NCI-H524 (cell line): ENCODE results near the gene DOCK3.
A peak's percentile ranks its signal among the peaks of the same experiment; 100 is the strongest.
"Not testable (repeated sequence)": the region's sequence is repeated elsewhere in the genome, so short reads cannot be mapped to it uniquely, and the experiment has no call there.

Source experiments
- DNase-seq, 2 experiments: peaks; one replicate each; lab custom pipeline; 2025; lab: John Stamatoyannopoulos, UW

The DOCK3 gene

GRCh38 chr3:50650018-50650417 is 24.7 kb upstream of the DOCK3 start:
- no peak for DNase-seq

DNA sequence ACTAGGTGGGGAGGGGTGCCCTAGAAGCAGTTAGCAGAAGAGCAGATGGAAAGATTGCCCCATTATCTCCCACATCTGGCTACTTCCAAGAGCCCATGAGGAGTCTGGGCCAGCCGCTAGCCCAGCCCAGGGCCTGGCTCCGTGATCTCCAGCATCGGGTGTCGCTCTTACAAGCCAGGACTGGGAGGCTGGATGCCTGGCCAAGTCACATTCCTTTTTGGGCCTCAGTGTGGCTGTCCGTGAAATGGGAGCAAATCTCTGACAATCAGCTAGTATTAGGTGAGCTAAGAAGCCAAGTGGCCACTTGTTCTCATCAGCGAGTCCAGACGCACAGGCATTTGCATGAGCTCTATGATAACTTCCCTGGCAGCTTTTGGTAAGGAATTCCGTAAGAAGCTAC is 23.3 kb upstream of the DOCK3 start:
- peak in 1 of 2 experiments; percentile 37 for DNase-seq

GRCh38 chr3:50651920-50652529 is 22.7 kb upstream of the DOCK3 start:
- no peak for DNase-seq

DNA sequence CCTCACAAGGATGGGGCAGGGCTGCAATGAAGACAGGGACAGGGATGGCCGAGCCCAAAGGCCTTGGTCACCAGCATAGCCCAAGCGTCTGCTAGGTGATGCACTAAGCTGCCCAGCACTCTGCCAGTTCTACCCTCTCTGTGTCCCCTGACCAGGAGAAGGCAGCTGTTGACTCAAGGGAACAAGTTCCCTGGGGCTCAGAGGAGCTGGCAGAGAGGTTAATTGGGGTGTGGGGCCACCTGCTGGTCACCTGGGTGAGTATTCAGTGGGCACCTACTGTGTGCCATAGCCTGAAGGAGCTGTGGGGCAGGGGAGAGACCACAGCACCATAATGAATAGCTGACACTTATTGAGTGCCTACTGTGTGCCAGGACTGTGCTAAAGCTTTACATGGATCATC is 22.0 kb upstream of the DOCK3 start:
- DNase-seq: no peak

DNA sequence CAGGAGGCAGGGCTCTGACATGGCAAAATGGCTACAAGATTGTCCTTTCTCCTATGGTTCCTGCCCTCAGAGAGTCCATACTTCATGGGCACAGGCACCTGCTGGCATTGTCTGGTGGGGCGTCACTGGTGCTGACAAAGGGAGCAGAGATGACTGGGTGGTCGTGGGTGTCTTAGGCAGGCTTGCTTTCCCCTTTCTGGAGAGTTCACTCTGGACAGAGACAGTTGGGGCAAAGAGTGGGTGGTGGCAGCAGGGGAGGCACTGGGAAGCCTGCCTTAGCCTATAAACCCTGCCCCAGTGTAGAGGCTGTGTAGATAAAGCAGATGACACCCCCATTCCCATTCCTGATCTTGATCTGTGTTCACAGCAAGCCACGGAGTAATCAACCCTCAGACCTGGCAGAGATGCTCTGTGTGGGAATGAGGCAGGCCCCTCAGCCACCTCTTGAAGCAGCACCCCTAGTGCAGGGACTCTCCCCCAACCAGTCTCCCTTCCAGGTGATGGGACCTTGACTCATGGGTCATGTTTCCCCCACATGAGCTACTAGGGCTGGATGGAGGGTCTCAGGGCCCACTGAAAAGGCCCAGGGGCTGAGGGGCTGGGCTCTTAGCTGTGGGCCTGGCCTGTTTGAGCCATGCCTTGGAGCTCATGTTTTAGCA is 20.7 kb upstream of the DOCK3 start:
- DNase-seq: no peak

DNA sequence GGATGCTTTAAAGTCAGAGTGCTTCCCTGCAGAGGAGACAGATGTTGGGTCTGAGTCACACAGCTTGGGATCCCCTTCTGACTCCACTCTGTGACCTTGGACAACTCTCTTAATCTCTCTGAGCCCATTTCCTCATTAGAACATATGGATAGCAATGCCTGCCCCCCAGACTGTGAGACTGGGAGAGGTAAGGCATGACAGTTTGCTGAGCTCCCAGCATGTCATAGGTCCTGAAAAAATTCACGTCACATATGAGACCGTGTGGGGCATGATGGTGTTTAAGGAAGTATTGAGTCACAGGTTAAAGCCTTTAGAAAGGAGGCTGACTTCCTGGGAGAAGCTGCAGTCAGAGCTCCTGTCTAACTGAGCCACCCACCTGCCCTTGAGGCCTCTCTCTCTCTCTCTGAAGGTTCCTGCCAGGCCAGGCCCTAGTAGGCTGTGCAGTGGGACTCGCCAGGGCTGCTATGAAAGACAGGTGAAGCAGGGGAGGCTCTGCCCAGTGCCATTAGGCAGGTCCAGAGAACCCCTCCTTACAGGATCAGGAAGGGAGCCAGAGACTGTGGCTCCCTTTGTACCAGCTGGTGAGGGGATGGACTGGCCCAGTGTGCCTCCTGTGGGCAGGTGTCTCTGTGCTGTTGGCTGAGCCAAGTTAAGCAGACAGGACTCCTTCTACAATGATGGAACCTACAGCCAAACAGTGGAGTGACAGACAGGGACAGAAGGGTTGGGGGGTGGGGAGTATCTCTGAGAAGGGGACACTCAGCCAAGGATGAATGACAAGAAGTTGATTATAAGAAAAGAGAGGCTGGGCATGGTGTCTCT is 19.5 kb upstream of the DOCK3 start:
- peak; percentile 59 to 71 for DNase-seq

DNA sequence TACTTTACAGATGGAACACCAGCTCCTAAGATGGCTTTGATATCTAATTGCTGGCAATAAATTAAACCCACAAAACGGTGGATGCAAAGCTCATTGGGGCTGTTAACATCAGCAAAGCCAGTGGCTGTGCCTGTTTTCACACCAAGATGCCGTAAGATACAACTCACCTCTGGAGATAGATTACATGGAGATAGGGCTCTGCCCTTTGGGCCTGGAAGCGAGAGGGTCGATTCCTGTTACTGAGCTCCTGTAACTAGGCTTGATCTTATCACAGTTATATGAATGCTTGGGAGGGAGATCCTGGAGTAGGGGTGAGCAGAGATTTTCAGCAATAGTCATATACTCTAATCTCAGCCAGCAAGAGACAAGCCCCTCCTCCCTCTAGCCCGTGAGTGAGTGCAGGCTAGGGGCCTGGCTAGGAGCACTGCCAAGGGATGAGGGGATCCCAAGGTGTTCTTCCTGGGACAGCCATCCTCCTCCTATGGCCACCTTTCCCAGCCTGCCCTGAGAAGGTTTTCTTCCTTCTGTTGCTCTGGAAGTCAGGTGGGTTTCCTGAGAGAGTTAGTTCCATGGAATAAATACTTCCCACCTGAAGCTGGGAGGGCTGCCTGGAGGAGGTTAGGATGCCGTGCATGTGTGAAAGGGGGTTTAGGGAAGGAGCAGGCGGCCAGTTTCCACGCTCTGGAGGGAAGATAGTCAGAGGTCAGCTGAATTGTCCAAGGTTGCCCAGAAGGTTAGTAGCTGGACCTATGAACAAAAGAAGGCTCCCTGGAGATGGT is 18.1 kb upstream of the DOCK3 start:
- no peak for DNase-seq

- no peak for DNase-seq
Observed at GRCh38 chr3:50657407-50657806, 17.3 kb upstream of the DOCK3 start.

- DNase-seq: no peak
Observed at GRCh38 chr3:50657816-50658215, 16.9 kb upstream of the DOCK3 start.

- DNase-seq: no peak
Observed at GRCh38 chr3:50658416-50658815, 16.3 kb upstream of the DOCK3 start.

DNA sequence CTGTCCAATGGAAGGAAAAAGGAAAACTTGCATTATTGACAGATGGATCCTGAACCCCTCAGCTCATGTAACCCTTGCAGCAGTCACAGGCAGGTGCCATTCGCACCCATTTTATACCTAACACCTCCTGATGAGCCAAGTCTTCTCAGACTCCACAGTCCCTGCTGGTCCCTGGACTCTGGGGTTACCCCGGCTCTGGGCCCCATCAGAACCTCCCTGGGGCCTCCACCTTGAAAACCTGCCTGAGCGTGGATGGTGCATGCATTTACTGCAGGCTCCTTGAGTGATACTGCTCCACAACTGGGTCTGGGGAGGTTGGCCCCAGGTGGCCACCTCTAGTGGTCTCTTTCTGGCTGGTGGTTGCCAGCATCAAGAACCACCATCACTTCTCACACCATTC is 15.9 kb upstream of the DOCK3 start:
- DNase-seq: no peak

- no peak for DNase-seq
Observed at GRCh38 chr3:50660386-50660785, 14.3 kb upstream of the DOCK3 start.

DNA sequence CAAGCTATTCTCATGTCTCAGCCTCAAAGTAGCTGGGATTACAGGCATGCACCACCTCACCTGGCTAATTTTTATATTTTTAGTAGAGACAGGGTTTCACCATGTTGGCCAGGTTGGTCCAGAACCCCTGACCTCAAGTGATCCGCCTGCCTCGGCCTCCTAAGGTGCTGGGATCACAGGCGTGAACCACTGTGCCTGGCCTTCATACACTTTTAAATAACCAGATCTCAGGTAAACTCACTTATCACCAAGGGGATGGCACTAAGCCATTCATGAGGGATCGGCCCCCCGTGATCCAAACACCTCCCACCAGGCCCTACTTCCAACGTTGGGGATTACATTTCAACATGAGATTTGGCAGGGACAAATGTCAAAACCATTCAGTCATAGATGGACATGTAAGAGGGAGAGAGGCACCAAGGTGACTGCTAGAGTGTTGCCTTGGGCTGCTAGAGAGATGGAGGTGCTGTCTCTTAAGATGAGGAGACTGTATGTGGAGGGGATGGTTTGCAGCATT is 13.3 kb upstream of the DOCK3 start:
- DNase-seq: no peak

GRCh38 chr3:50662408-50662807 is 12.3 kb upstream of the DOCK3 start:
- no peak for DNase-seq

DNA sequence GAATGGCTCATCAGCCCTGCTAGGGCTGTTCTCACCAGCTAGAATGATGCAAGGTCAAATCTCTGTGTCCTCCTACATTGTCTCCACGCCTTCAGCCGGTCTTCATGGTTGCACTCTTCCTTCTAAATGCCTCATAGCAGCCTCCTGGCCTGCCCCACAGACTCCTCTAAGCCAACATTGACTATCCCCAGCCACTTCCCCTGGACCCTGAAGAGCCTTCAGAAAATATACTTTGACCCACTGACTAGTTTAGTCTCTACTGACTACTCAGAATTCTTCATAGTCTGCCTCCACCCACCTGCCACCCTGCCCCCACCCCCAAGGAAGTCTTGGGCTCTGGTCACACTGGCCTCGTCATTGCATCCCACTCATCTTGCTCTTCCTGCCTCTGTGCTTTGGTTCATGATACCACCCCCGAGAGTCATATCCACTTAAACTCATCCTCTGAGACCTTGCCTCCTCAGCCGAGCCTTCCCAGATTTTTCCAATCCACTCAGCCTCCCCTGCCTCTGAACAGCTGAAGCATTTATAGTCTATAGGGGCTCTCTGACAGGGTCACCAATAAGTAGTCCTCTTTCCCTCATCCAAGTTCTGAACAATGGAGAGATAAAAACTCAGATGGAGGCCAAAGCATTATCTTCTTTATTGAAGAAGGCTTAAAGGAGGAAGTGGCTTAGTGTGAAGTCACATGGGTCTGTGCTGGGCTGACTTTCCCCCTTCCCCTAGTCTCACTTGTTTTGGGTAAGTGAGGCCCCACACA is 9.5 kb upstream of the DOCK3 start:
- no peak for DNase-seq

DNA sequence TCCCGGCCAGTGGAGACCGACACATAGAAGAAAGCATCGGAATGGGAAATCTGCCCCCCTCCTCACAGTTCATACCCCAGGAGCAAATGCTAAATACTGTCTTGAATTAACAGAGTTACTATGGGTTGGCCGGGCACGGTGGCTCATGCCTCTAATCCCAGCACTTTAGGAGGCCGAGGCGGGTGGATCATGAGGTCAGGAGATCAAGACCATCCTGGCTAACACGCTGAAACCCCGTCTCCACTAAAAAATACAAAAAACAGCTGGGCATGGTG is 8.9 kb upstream of the DOCK3 start:
- DNase-seq: not testable (repeated sequence)

DNA sequence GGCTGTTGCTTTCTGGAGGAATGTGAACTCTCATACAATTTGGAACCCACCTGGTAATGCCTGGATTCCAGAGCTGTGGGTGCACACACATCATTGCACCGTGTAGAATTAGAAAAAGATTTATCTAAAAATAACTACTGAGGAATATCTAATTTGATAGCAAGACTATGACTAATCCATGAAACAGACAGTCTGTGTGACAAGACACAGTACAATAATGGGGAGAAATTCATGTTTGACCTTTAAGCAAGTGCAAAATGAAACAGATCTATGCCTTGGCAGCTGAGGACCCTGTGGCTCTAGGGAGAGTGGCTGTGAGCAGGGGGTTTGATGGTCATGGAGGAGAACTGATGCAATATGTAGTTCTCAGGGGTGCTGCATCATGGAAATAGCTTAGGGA is 7.9 kb upstream of the DOCK3 start:
- DNase-seq: no peak

DNA sequence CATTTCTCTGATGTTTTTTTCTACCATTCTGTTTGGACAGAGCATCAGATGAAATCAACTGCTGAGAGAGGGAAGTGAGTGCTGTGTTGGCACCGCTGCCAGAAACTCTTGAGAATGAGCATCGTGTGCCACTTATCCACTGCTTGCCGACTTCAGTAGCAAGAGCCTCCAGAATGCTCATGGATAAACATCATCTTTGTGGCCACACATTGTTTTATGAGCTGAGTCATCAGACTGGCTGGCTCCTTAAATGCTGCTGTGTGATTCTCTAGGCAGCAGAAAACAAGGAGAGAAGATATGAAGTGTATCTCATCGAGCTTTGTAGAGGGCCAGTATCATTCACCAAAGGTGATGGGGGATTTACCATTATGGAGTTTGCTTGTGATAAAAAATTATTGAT is 3.4 kb upstream of the DOCK3 start:
- DNase-seq: no peak

DNA sequence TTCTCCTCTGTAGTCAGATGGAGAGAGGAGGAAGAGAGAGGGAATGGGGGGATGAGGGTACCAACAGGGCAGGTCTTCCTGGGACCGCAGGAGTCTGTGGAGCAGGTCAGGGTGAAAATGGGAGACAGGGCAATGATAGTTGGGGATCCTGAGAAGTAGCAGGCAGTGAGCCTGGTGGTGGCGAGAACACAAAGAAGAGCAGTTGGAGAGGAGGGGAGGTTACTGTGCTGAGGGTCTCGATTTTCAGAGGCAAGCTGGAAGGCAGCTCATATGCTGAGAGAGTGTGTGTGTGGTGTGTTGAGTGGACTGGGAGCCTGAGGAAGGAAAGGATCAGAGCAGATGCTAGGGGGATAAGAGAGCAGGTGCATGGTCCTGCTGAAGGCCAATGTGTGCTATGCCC is 2.1 kb upstream of the DOCK3 start:
- no peak for DNase-seq

GRCh38 chr3:50673931-50674330 is 796 bp upstream of the DOCK3 start:
- DNase-seq: no peak

- peak in 1 of 2 experiments; percentile 51 for DNase-seq
Observed at GRCh38 chr3:50675179-50676030, 678 bp downstream of the DOCK3 start.
